NCI-H510A treated with DMSO at 0.1 percent for 48 hours (cell line): ENCODE measurements around the gene FRAS1.
"Not testable (repeated sequence)": the region's sequence is repeated elsewhere in the genome, so short reads cannot be mapped to it uniquely, and the experiment has no call there.

Experiments
- DNase-seq: peaks from one replicate; lab custom pipeline; 2025; lab: John Stamatoyannopoulos, UW

Gene FRAS1

DNA sequence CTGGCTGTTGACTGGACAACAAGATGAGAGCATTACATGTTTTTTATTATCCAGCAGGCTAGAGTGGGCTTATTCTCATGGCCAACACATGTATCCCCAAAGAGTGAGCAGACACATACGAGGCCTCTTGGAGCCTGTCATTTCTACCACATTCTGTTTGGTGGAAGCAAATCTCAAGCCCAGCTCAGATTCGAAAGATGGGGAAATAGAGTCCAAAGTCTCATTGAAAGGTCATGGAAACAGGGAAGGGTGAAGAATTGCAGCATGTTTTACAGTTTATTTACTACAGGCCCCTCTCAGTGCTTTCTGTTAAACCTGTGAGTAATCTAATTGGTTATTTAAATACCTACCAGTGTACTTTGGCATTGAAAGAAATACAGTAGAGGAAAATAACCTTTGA is 108.6 kb downstream of the FRAS1 start:
- DNase-seq, result no peak

DNA sequence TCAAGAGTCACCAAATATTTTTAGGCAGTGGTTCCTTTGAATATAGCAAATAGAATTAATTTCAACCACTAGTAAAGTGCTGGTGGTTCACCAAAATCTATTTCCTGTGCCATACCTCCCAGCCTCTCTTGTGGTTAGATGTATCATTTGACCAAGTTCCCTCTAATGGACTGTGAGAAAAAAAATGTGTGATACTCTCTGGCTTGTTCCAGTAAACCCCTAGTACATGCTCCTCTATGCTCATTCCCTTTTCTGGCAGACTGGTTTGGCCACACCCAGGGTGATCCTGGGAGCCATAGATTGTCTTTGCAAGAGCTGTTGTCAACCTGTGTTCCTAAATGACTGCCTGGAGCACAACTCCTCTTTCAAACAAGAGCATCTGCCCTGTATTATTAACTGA is 109.5 kb downstream of the FRAS1 start:
- DNase-seq, result no peak

DNA sequence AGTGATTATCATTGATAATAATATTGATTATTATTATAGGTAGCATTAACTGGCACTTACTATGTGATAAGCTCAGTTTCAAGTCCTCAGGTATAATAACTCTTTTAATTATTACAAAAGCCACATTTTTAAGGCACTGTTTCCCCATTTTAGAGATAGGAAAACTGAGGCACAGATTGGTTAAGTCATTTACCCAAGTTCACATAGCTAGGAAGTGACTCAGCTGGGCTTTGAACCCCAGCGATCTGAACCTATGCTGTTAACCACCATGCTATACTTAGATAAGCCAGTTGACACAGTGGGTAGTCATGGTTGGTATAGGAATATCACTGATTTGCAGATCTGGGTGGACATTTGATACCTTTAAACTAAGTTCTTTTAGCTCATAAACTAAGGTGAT is 110.4 kb downstream of the FRAS1 start:
- DNase-seq, result no peak

DNA sequence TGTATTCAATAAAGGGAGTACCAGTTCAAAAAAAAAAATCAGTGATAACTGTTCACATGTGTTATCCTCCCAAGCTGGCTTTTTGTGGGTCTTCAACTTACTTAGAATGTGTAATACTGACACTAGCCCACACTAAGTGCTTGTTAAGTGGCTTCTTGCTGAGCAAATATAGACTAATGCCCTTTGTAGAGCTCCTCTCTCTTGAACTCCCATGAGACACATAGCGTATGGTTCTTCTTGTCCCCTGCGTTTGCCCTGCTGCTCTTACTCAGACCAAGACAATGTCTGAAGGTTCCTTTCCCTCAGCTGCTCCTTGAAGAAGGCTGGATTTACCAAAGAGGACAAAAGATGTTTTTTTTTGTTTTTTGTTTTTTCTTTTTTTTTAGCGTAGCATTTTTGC is 110.9 kb downstream of the FRAS1 start:
- DNase-seq, result peak; percentile 32

DNA sequence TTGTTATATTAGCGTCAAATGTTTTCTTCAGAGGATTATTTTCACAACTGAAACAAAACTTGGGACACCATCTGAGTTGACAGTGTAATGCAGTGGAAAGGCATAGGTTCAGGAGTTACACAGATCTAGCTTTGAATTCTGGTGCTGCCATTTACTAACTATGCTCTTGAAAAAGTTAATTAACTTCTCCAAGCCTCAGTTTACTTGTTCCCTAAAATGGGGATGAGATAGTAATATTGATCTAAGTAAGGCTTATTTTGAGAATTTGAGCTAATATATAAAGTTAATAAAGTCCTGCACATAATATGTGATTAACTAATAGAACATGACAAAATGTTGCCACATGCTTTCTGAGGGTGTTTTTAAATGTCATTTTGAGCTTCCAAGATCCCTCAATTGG is 112.6 kb downstream of the FRAS1 start:
- DNase-seq, result no peak

DNA sequence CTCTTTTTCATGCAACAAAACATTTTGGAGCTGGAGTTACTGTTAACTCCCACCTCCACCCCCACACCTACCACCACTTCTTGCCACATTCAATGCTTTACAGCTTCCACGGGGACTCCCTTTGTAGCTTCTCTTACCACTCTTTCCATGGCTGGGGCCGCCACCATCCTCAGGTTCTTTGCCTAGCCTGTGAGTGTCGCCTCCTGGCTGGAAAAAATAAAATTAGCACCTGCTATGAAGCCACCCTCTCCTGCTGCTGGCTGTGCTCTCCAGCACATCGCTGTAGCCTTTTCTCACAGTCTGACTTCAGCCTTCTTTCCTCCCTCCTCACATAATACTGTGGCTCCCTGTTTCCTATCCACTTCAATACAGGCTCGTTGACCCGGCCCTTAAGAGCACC is 114.4 kb downstream of the FRAS1 start:
- no peak for DNase-seq

DNA sequence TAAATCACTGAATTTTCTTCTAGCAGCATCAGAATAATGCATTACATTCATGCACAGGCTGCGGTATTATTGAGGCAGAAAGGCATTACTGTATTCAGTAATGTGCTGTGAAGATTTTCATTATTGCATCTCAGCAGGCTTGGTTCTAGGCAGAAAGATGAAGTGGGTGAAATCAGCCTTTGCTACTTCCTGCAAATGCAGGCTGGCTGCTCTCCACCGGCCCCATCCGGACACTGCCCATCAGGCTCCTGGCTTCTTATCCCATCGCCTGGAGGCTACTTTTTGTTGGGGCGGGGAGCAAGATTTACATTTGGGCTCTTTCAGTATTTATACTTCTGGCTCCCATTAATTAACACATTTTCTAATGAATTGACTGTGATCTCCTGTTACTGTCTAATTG is 117.8 kb downstream of the FRAS1 start:
- no peak for DNase-seq

DNA sequence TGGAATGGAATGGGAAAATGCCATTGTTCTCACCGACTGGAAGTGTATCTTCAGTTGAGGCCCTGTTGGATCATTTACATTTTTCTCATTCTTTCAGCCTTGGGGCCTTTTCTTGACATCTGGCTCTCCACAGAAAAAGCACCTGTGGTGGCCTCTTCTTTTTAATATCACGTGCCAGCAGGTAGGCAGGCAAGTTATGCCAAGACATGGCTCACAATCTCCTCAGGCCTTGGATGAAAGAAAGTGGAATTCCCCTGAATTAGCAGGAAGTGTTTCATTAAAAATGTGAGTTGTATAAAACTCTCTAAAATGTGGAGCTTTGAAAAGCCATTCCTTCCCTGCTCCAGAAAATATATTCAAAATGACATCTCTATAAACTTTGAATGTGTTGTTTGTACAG is 122.1 kb downstream of the FRAS1 start:
- DNase-seq, result no peak

DNA sequence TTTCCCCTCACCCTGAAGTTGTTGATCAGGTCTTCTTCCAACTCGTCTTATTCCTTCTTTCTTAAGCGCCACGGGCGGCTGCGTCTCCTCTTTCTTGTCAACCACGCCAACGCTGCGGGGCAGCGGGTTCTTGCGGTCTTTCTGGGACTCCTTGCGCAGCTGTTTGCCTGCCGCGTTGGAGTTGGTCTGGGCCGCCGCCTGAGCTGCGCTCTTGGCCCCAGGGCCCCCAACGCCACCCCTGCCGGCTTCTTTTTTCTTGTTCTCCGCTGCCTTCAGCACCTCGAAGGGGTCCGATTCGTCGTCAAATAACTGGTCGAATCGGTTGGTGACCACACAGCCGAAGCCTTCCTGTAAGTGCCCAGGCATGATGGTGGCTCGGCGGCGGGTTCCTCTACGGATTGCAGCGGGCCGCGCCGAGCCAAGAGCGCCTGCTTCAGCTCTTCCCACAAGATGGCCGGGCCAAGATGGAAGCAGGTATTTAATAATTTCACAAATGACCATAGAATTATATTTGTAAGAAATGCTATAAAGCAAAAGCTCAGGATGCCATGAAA is 124.6 kb downstream of the FRAS1 start:
- DNase-seq, result not testable (repeated sequence)

DNA sequence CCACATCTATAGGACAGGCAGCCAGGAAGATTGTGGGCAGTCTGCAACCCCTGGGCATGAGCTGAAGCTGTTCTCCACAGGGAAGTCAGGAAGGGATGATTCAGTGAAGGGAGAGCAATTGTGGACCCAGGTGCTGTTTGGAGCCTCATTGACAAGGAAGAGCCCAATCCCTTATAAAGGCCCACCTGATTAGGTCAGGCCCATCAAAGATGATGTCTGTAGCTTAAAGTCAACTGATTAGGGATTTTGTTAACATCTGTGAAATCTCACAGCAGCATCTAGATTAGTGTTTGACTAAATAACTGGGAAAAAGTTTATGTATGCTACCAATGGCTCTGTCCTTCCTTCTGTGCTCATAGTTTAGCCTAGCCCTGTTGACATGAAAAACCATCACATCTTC is 127.5 kb downstream of the FRAS1 start:
- no peak for DNase-seq

DNA sequence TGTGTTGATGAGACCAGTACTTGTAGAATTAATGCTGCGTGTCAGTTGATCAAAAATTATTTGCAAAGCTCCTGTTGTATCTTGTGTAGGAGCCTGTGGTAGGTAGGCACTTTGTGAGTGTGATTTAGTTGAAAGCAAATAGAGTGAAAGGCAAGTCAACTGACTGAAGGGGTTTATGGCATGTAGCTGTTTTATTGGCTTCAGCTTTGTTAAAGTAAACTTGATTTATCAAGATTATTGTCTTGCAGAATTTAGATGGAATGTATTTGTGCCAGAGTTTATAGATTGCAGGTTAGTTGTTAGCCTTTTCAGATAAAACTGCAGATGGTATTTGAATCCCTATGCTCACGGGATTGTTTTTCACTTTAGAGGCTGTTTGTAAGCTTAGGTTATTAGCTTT is 128.0 kb downstream of the FRAS1 start:
- DNase-seq, result peak; percentile 48

DNA sequence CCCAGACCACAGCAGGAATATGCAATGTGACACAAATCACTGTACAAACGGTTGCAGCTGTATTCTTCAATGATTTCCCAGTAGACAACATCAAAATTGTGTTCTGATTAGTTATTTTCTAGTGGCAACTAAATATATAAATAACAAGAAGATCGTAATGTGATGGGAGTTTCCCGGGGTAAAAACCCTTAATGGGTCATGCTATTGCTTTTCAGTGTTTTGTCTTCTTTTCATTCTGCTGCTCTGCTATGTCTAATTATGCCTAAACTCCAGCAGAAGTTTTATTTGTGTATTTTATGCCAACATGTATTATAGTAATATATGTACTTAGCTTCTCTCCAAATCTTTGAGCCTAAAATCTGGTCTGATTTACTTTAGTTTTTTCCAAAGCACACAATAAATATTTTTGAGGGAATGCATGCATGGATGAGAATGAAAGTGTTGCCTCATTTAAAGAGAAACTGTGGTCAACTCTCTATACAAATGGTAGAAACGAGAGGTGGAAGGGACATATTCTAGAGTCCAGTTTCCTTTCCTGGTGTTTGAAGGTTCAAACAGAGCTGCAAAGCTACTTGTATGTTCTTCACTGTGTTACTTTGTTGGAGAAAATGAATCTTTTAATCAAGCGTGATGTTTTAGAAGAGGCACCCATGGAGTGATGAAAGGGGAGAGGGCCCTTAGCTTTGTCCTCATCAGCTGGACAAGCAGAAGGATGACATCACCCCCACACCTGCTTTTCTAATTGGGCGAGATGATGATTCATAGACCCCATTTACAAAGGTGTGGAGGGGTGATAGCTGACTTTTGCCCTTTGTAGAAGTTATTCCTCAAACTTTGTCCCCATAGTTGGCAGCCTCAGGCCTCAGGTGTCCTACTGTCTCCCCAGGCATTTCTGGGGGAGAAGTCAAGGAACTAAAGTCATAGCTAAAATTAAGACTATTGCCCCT is 129.7 kb downstream of the FRAS1 start:
- no peak for DNase-seq

DNA sequence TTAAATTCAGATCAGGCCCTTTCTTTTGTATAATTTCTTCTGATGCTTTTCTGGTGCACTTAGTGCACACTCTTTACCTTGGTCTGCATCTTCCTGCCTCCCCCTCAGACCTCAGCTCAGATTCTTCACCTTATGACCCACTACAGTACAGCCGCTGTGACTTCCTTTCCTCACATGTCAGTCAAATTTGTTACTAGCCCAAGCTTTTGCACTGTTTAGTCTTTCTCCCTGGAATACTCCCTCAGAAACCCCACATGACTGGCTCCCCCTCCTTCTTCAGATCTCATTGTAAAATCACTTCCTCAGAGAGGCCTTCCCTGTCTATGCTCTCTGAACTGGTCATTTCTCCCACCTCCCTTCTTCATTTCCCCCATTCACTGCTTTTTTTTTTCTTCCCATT is 132.9 kb downstream of the FRAS1 start:
- DNase-seq, result no peak

DNA sequence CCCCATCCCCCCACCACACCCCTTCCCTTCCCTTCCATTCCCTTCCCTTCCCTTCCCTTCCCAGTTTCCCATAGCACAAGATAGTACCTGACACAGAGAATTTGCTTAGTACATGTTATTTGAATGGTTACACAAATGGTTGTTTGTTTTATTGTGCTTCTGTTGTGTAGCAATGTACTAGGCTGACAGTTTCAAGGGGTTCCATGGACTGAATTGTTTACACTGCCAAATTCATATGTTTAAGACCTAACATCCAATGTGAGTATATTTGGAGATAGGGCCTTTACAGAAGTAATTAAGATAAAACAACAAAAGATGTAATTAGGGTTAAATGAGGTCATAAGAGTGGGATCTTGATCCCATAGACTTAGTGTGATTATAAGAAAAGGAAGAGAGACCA is 133.5 kb downstream of the FRAS1 start:
- DNase-seq, result no peak

DNA sequence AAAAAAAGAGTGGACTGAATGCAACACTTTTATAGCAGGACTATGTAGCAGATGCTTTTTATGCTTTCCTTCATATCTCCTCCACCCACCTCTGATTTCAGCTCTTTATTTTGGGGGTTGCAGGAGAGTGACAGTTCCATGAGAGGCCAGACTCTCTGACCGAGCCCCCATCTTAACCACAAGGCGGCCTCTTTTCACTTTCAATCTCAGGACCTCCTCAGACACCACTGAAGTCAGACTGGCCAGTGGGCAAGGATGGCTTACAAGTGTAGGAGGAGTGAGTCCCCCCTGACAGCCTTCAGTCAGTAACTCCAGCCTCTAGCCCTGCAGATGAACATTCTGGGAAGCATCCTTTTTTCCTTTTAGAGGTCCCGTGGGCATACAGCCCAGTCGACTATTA is 140.8 kb downstream of the FRAS1 start:
- DNase-seq, result no peak

DNA sequence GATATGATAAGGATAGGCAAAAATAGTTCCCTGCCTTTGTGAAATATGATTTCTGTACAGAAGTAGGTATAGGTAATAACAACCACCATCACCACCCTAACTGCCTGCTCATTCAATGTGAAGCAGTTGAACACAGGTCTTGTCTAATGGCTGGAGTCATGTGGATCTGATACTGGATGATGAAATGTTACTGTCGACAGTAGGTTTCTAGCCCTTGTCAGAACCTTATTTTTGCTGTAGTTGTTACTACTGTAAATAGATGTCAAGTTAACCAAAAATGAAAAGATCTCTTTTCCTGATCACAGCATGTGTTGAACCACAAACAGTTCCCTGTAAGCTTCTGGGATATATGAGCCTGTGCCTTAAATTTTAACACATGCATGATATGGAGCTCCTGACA is 142.9 kb downstream of the FRAS1 start:
- no peak for DNase-seq

DNA sequence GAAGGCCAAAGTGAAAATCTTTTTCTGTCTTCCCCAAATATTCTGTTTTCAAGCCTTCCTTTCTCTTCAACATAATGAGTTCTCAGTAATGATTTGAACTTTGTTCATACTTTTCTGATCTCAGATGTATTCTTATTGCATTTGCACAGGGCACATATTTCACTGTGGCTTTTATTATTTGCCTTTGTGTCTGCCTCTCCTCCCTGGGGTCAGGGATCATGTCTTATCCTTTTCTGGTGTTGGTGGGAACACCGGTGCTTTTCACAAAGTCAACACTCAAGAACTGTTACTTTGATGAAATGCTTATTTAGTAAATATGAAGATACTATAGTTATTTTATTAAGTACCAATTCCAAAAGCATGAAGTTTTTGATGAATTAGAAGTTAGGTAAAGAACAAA is 143.8 kb downstream of the FRAS1 start:
- no peak for DNase-seq

DNA sequence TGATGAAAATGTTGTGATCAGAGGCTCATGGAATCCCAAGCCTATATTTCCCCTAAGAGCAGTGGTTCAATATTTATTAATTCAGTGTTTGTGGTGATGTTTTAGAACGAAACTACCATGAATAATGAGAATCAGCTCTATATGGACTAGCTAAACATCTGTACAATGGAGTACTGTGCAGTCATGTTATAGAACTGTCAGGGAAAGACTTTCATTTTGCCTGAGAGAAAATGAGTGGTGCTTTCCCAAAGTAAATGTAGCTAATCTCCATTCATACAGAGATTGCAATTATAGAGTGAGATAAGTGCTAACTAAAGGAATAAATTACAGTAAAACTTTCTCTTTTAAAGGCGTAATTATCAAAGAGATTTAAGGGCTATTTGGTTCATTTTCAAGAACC is 147.1 kb downstream of the FRAS1 start:
- no peak for DNase-seq

DNA sequence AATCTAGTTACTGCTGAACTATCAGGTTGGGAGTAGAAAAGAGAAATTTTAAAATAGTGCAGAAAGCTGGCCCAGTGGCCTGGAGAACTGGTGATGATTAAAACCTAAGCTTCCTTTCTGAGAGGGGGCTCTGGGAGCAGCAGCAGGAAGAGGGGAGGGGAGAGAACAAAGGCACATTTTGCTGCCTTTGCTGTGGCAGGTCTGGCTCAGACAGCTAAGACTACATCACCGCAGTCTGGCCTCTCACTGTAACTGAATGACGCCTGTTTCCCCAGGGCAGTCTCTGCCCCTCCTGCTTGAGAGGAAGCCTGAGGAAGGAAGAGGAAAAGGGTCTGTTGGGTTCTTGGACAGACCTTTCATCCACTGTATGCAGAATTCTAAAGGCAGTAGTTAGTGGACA is 148.5 kb downstream of the FRAS1 start:
- no peak for DNase-seq

DNA sequence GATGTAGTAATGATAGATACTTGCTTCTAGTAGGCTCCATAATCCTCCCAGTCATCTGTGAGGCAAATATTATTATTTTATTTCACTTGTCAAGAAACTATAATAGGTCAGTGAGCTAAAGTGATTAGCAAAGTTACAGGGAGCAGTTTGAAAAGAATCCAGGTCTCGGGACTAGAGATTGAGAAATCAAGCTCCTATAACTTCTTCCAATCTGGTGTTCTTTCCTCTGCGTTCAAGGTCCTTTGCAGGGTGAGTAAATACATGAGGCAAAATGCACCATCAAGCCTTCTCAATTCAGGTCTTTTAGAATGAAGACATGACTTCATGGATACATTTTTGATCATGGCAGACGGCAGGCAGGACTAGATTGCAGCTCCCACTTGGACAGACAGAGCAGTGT is 150.4 kb downstream of the FRAS1 start:
- no peak for DNase-seq

DNA sequence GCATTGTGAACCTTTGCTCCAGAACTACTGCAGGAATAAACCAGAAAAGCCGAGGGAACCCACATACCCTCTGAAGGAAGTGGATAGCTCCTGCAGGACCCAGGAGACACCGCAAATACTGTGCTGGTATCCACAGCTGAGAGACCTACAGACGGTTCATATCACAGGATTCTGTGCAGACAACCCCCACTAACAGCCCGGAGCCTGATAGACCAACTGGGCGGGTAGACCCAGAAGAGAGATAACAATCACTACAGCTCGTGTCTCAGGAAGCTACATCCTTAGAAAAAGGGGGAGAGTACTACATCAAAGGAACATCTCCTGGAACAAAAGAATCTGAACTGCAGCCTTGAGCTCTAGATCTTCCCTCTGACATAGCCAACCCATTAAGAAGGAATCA is 150.8 kb downstream of the FRAS1 start:
- no peak for DNase-seq

DNA sequence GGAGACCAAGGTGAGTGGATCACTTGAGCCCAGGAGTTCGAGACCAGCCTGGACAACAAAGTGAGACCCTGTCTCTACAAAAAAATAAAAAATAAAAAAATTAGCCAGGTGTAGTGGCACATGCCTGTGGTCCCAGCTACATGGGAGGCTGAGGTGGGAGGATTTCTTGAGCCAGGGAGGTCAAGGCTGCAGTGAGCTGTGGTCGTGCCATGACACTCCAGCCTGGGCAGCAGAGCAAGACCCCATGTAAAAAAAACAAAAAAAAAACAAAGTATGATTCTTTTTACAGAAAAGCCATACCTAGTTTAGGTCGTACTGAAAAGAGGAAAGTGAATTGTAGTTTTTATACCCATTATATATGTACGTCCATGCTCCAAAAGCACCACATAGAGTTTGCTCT is 151.8 kb downstream of the FRAS1 start:
- DNase-seq, result not testable (repeated sequence)

DNA sequence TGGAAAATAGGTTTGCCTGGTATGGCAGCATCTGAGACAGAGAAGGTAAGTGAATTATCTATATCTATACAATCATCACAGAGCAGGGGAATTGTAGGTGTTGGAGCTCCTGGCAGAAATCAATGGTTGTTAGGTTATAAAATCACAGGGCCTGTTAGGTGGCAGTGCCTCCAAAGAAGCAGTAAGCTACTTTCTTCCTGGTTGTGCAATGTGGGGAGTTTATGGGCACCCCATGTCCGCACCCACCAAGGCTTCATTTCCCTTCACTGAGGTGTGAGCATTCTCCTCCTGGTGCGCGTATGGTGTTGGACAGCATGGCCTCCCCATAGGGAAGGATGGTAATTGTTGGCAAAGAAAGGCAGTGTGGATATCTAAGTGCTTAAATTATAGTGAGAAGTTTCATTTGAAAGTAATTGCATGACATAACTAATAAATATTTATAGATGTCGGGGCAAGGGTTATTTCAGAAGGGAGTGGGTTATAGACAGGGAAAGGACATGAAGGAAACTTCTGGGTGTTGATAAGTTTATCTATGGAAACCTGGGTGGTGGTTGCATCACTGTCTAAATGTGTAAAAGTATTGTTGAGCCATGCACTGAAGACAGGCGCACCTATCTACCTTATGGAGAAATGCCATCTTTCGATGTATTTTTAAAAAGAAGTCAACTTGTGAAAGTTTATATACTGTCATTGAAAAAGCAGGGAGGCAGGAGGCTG is 153.7 kb downstream of the FRAS1 start:
- DNase-seq, result no peak
